Ishikawa (cell line): ENCODE results near the gene ADGRG1.

Experiments used
- CEBPB ChIP-seq: IDR thresholded peaks from 2 replicates; pipeline ENCODE4 v1.6.1; 2012
- EGR1 ChIP-seq: IDR thresholded peaks from 2 replicates; pipeline ENCODE4 v1.6.1; 2012
- EP300 ChIP-seq: IDR thresholded peaks from 2 replicates; pipeline ENCODE4 v1.6.1; 2012; ENCODE audit warnings: borderline replicate concordance
- FOXM1 ChIP-seq: IDR thresholded peaks from 2 replicates; pipeline ENCODE4 v1.6.1; 2012; ENCODE audit warnings: low read depth, borderline replicate concordance
- MAX ChIP-seq: IDR thresholded peaks from 2 replicates; pipeline ENCODE4 v1.6.1; 2012
- NFIC ChIP-seq: IDR thresholded peaks from 2 replicates; pipeline ENCODE4 v1.6.1; 2012
- RAD21 ChIP-seq: IDR thresholded peaks from 2 replicates; pipeline ENCODE4 v1.6.1; 2012; ENCODE audit warnings: low read depth
- REST ChIP-seq: IDR thresholded peaks from 2 replicates; pipeline ENCODE4 v1.6.1; 2012; ENCODE audit warnings: low read depth, mild to moderate bottlenecking
- TAF1 ChIP-seq: IDR thresholded peaks from 2 replicates; pipeline ENCODE4 v1.6.1; 2012; ENCODE audit warnings: low read depth, mild to moderate bottlenecking
- TCF12 ChIP-seq: IDR thresholded peaks from 2 replicates; pipeline ENCODE4 v1.6.1; 2012; ENCODE audit warnings: low read depth
- TEAD4 ChIP-seq: IDR thresholded peaks from 2 replicates; pipeline ENCODE4 v1.6.1; 2012
- YY1 ChIP-seq: IDR thresholded peaks from 2 replicates; pipeline ENCODE4 v1.6.1; 2012; ENCODE audit warnings: low read depth

DNA sequence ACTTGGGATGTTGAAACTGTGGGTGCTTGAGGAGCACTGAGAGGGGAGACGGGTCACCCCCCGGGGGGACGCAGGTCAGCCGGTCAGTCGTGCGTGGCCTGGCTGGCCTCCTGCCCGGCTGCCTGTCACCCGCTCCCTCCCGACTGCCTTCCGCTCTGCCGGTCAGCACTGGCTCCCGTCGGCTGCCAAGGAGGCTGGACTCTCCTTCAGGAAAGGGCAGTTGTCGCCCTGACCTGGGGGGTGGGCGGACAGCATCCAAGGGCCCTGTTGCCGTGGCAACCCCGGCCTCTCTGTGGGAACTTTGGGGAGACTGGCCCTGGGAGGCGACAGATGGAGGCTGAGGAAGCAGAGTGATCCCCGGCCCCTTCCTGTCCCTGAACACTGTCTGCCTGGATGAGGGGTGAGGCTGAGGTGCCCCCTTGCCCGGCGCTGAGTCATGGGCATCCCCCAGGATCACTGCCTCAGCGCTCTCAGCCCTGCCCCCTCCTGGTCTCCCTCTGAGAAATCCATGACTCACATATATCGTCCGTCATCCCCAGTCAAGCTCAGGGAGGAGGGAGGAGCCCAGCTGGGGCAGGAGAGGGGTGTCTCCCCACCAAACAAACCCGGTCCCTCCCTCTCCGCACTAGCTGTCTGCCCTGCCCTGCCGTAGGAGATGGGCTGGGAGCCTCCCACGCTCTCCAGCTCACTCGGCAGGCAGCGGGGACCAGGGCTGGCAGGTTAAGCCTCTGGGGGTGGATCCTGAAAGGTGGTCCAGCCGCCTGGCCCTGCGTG lies at the start of gene ADGRG1:
- TF ChIP-seq TAF1, result no peak
- TF ChIP-seq RAD21, result peak; percentile 30
- no peak for TF ChIP-seq REST
- TF ChIP-seq CEBPB, result peak; percentile 30; the same call in 1 of the 2 replicates
- TF ChIP-seq YY1, result no peak
- TF ChIP-seq MAX, result no peak; the same call in 1 of the 2 replicates
- peak; percentile 72 for TF ChIP-seq EP300
- peak; percentile 44 for TF ChIP-seq TEAD4
- TF ChIP-seq NFIC, result peak; percentile 93
- TF ChIP-seq FOXM1, result peak; percentile 55; the same call in 1 of the 2 replicates
- peak; percentile 83 for TF ChIP-seq TCF12
- TF ChIP-seq EGR1, result peak; percentile 90
